Measurements from ENCODE around the gene CD34.
"Not testable (repeated sequence)": the region's sequence is repeated elsewhere in the genome, so short reads cannot be mapped to it uniquely, and the experiment has no call there.

CD34 gene

GRCh38 chr1:207898836-207899235 is 12.1 kb downstream of the CD34 start:
- no peak for DNase-seq (ENCODE audit: low spot score)

- DNase-seq (ENCODE audit: low spot score) = no peak
Observed at GRCh38 chr1:207898260-207898659, 12.7 kb downstream of the CD34 start.

GRCh38 chr1:207897188-207897587 is 13.7 kb downstream of the CD34 start:
- DNase-seq (ENCODE audit: low spot score) = peak; percentile 27

GRCh38 chr1:207896547-207896946 is 14.4 kb downstream of the CD34 start:
- no peak for DNase-seq (ENCODE audit: low spot score)

GRCh38 chr1:207894704-207895103 is 16.2 kb downstream of the CD34 start:
- no peak for DNase-seq (ENCODE audit: low spot score)

- no peak for DNase-seq (ENCODE audit: low spot score)
Observed at GRCh38 chr1:207893737-207894582, 17.0 kb downstream of the CD34 start.

- DNase-seq (ENCODE audit: low spot score) = no peak
Observed at GRCh38 chr1:207892764-207893163, 18.2 kb downstream of the CD34 start.

- DNase-seq (ENCODE audit: low spot score) = no peak
Observed at GRCh38 chr1:207891148-207891547, 19.8 kb downstream of the CD34 start.

- DNase-seq (ENCODE audit: low spot score) = no peak
Observed at GRCh38 chr1:207890136-207890738, 20.7 kb downstream of the CD34 start.

GRCh38 chr1:207888652-207889051 is 22.3 kb downstream of the CD34 start:
- DNase-seq (ENCODE audit: low spot score) = no peak

- DNase-seq (ENCODE audit: low spot score) = no peak
Observed at GRCh38 chr1:207887542-207888201, 23.3 kb downstream of the CD34 start.

GRCh38 chr1:207886227-207886626 is 24.7 kb downstream of the CD34 start:
- DNase-seq (ENCODE audit: low spot score) = no peak

- DNase-seq (ENCODE audit: low spot score) = peak; percentile 75
Observed at GRCh38 chr1:207885129-207886032, 25.5 kb downstream of the CD34 start.

GRCh38 chr1:207884266-207885029 is 26.5 kb downstream of the CD34 start:
- DNase-seq (ENCODE audit: low spot score) = no peak

GRCh38 chr1:207883660-207884250 is 27.2 kb downstream of the CD34 start:
- DNase-seq (ENCODE audit: low spot score) = no peak

GRCh38 chr1:207883104-207883651 is 27.7 kb downstream of the CD34 start:
- peak; percentile 20 for DNase-seq (ENCODE audit: low spot score)

GRCh38 chr1:207882692-207883091 is 28.2 kb downstream of the CD34 start:
- no peak for DNase-seq (ENCODE audit: low spot score)

GRCh38 chr1:207878939-207879338 is 32.0 kb downstream of the CD34 start:
- DNase-seq (ENCODE audit: low spot score) = no peak

GRCh38 chr1:207877914-207878313 is 33.0 kb downstream of the CD34 start:
- DNase-seq (ENCODE audit: low spot score) = not testable (repeated sequence)

- DNase-seq (ENCODE audit: low spot score) = peak; percentile 16
Observed at GRCh38 chr1:207876131-207876530, 34.8 kb downstream of the CD34 start.

GRCh38 chr1:207875532-207875931 is 35.4 kb downstream of the CD34 start:
- no peak for DNase-seq (ENCODE audit: low spot score)

Data from NAMALWA (cell line).